GM19099 (cell line): ENCODE results near the gene PALD1.

Experiments used
- POLR2A ChIP-seq: IDR thresholded peaks from 3 replicates; pipeline ENCODE4 v1.6.1; 2011; ENCODE audit warnings: low read depth; ENCODE audit not compliant: insufficient read length; ENCODE audit errors: extremely low read depth

The PALD1 gene

GRCh38 chr10:70530315-70530714 lies 51.7 kb downstream of the PALD1 start:
- no peak for TF ChIP-seq POLR2A

- no peak for TF ChIP-seq POLR2A
Measured at GRCh38 chr10:70532554-70533188, 54.1 kb downstream of the PALD1 start.

DNA sequence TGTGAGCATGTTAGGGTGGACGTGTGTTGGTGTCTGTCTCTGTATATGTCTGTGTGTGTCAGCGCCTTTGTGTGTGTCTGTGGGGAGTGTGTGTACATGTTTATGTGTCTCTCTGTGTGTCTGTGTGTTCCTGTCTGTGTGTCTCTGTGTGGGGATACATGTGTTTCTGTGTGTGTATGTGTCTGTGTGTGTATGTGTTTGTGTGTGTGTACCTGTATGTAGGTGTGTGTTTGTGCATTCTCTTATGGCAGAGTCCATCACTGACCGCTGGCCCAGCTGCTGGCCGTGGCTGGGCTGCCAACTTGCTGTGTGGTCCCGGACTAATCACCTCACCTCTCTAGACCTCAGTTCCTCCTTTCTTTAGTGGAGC lies 54.6 kb downstream of the PALD1 start:
- no peak for TF ChIP-seq POLR2A

DNA sequence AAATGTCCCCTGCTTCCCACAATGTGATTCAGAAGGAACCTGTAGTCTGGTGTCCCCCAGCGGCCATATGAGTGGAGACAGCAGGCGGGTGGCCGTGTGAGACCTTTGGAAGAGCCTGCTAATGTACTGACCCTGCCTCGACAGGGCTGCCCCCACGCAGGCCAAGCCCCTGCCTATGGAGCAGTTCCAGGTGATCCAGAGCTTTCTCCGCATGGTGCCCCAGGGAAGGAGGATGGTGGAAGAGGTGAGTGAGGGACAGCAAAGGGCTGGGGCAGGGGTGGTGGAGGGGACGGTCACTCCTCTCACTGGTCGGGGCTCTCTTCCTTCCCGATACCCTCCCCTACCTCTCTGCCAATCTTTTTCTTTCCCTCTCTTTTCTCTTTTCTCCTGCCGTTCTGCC lies 55.7 kb downstream of the PALD1 start:
- TF ChIP-seq POLR2A, result no peak

GRCh38 chr10:70535001-70535400 lies 56.4 kb downstream of the PALD1 start:
- no peak for TF ChIP-seq POLR2A

GRCh38 chr10:70535451-70535850 lies 56.9 kb downstream of the PALD1 start:
- TF ChIP-seq POLR2A, result no peak

- TF ChIP-seq POLR2A, result no peak
Measured at GRCh38 chr10:70536196-70536861, 57.8 kb downstream of the PALD1 start.

DNA sequence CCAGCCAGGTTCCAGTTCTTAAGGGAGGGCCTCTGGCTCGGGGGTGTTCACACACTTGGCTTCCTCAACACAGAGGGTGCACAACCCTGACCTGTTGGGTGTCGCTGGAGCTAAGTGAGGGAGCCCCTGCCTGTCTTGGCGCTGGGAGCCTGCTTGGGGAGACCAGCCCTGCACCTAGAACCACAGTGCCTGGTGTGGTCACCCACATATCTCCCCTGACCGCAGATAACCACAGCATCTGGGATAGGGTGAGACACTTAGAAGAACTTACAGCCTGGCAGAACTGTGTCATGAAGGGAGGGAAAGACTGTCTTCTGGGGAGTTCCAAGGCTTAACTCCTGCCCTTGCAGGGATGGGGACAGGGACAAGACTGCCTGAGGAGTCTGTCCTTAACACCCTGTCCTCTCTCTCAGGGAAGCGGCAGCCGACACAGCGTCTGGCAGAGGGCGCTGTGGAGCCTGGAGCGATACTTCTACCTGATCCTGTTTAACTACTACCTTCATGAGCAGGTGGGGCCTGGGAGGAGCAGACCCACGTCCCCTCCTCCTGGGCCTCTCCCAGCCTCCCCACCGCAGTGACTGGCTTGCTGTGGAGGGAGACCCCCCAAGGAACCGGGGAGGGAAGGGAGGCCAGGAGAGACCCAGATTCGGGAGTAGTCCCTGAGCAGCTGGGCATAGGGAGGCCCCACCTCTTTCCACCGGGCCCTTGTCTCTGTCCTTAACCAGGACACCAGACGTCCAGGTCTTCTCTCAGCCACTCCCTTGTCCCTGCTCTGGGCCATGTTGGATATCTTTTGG lies 59.0 kb downstream of the PALD1 start:
- no peak for TF ChIP-seq POLR2A

DNA sequence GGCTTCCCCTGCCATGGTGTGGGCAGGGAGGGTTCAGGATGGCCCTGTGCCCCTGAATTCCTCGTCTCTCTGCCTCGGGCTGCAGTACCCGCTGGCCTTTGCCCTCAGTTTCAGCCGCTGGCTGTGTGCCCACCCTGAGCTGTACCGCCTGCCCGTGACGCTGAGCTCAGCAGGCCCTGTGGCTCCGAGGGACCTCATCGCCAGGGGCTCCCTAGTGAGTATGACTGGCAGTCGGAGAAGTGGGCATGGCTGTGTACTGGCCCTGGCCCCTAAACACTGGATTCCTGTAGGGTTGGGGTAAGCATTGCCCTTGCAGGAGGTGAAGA lies 59.6 kb downstream of the PALD1 start:
- no peak for TF ChIP-seq POLR2A

GRCh38 chr10:70538731-70539338 lies 60.3 kb downstream of the PALD1 start:
- TF ChIP-seq POLR2A, result no peak

DNA sequence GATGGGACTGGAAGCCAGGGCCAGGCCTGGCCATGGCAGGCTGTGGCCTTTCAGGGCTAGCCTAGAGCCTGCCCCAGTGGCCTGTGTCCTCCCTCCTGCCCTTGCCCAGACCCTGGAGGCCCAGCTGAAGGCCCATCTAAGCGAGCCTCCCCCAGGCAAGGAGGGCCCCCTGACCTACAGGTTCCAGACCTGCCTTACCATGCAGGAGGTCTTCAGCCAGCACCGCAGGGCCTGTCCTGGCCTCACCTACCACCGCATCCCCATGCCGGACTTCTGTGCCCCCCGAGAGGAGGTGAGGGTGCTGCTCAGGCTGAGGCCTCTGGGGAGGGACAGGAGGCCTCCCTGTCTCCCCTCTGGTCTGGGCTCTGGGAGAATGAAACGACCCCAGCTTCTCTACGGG lies 60.9 kb downstream of the PALD1 start:
- TF ChIP-seq POLR2A, result no peak

DNA sequence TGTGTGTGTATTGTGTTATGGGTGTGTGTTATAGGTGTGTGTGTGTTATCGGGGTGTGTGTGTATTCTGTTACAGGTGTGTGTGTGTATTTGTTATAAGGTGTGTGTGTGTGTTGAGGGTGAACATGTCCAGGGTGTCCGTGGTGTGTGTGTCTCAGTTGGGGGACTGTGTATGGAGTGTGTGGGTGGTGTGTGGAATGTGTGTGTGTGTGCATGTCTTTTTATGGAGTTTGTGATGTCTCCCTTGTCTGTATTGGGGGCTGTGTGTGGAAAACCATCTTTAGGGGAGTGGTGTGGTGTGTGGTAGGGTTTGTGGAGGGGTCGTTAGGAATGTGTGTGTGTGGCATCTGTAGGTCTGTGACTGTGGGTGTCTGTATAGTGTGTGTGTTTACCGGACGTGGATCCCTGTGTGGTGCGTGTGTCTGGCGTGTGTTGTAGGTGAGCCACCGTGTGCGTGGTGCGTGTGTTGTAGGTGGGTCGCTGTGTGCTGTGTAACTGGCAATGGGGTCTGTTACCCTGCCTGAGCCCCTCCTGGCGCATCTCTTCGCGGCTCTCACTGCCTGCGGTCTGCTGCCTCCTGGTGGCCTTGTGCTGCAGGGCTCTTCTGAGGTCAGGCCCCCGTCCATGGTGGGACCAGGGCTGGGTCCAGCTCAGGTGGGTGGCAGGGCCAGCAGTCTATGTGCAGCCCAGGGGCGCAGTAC lies 61.7 kb downstream of the PALD1 start:
- TF ChIP-seq POLR2A, result no peak

GRCh38 chr10:70540789-70541360 lies 62.3 kb downstream of the PALD1 start:
- no peak for TF ChIP-seq POLR2A

- TF ChIP-seq POLR2A, result no peak
Measured at GRCh38 chr10:70541736-70542564, 63.4 kb downstream of the PALD1 start.

DNA sequence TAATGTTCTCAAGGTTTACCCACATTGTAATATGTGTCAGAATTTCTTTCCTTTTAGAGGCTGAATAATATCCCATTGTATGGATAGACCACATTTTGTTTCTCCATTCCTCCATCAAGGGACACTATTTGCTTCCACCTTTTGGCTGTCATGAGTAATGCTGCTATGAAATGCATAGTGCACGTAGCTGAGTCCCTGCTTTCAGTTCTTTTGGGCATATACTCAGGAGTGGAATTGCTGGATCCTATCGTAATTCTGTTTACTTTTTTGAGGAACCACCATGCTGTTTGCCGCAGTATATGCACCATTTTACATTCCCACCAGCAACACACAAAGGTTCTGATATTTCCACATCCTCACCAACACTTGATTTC lies 64.0 kb downstream of the PALD1 start:
- no peak for TF ChIP-seq POLR2A

DNA sequence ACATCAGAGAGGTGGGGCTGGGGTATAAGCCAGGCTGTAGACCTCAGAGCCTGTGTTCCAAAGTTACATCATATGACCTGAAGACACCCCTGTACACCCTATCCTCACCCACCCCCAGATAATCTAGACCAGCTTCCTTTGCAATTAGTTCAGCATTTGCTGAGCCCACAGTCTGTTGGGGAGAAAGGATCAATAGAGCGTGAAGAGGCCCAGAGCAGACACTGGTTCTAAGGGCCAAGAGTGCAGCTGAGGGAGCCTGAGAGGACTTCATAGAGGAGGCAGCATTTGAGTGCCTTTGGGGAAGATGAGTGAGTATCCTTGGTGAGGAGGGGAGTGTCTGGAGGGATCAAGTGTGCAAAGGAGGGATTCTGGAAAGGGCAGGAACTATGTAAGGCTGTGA lies 65.3 kb downstream of the PALD1 start:
- no peak for TF ChIP-seq POLR2A
